HG03342 (cell line): ENCODE measurements around the gene SRSF11.
"Not testable (repeated sequence)": the region's sequence is repeated elsewhere in the genome, so short reads cannot be mapped to it uniquely, and the experiment has no call there.

Source experiments
- ATAC-seq: cut with Tn5 transposase; IDR thresholded peaks from one replicate; pipeline ENCODE4 v1.9.1; 2021; ENCODE audit warnings: mild to moderate bottlenecking, moderate library complexity; ENCODE audit not compliant: unreplicated experiment

Gene SRSF11

GRCh38 chr1:70221238-70222121 lies at the start of gene SRSF11:
Gene SRSF11 (plus strand): TSS chr1:70221380. CDS start chr1:70221637, 257 bp downstream.
- ATAC-seq, result peak; percentile 90

GRCh38 chr1:70171512-70171911 lies 49.7 kb upstream of the SRSF11 start:
- ATAC-seq, result no peak

GRCh38 chr1:70185181-70185580 lies 36.0 kb upstream of the SRSF11 start:
- not testable (repeated sequence) for ATAC-seq

- ATAC-seq, result no peak
These were observed 32.7 kb upstream of the SRSF11 start for GRCh38 chr1:70188522-70188921.

- no peak for ATAC-seq
These were observed 31.0 kb upstream of the SRSF11 start for GRCh38 chr1:70190180-70190579.

GRCh38 chr1:70192446-70192845 lies 28.7 kb upstream of the SRSF11 start:
- not testable (repeated sequence) for ATAC-seq

GRCh38 chr1:70194601-70195000 lies 26.6 kb upstream of the SRSF11 start:
- ATAC-seq, result no peak

GRCh38 chr1:70195342-70195741 lies 25.8 kb upstream of the SRSF11 start:
- ATAC-seq, result peak; percentile 91

GRCh38 chr1:70196333-70196732 lies 24.8 kb upstream of the SRSF11 start:
- no peak for ATAC-seq

- ATAC-seq, result no peak
These were observed 21.1 kb upstream of the SRSF11 start for GRCh38 chr1:70200065-70200464.

GRCh38 chr1:70202173-70202758 lies 18.9 kb upstream of the SRSF11 start:
- peak; percentile 25 for ATAC-seq

- ATAC-seq, result no peak
These were observed 17.0 kb upstream of the SRSF11 start for GRCh38 chr1:70204139-70204538.

GRCh38 chr1:70204600-70204999 lies 16.6 kb upstream of the SRSF11 start:
- no peak for ATAC-seq

GRCh38 chr1:70205071-70205433 lies 16.1 kb upstream of the SRSF11 start:
- peak; percentile 32 for ATAC-seq

- peak; percentile 84 for ATAC-seq
These were observed 15.6 kb upstream of the SRSF11 start, which contains the start of gene LRRC40 for GRCh38 chr1:70205434-70206118. Gene LRRC40 (minus strand): TSS chr1:70205579. CDS start chr1:70205540, 39 bp downstream.

GRCh38 chr1:70206833-70207232 lies 14.3 kb upstream of the SRSF11 start:
- ATAC-seq, result not testable (repeated sequence)

- no peak for ATAC-seq
These were observed 13.7 kb upstream of the SRSF11 start for GRCh38 chr1:70207492-70207891.

GRCh38 chr1:70208292-70208691 lies 12.9 kb upstream of the SRSF11 start:
- ATAC-seq, result no peak

GRCh38 chr1:70210820-70211219 lies 10.4 kb upstream of the SRSF11 start:
- ATAC-seq, result no peak

GRCh38 chr1:70211541-70211940 lies 9.6 kb upstream of the SRSF11 start:
- no peak for ATAC-seq

GRCh38 chr1:70220015-70220414 lies 1.2 kb upstream of the SRSF11 start:
- ATAC-seq, result no peak
